Measurements from ENCODE around the gene NDUFB3. TPM values are rescaled to one million over a fixed set of nuclear protein-coding genes. Genes with fewer than 3 reads are reported as not detected.
"Not testable (repeated sequence)": the region's sequence is repeated elsewhere in the genome, so short reads cannot be mapped to it uniquely, and the experiment has no call there.

NDUFB3 gene
- total RNA-seq = 83.2 TPM
- long read RNA-seq, transcript NDUFB3-201 (3 exons, 755 nt) = major isoform, 5 of 6 reads
- long read RNA-seq, partial matches to known transcripts = 0 of 6 reads
- long read RNA-seq, other reads (novel, unspliced or antisense) = 1 of 6 reads

GRCh38 chr2:201071479-201072200 lies at the start of gene NDUFB3, which contains the start of gene HYCC2:
Gene NDUFB3 (plus strand): TSS chr2:201072001. CDS start chr2:201078883, 6,882 bp downstream.
Gene HYCC2 (minus strand): TSS chr2:201071671. CDS start chr2:201024009, 47,662 bp downstream.
- peak; percentile 95 for DNase-seq (ENCODE audit: low spot score)

GRCh38 chr2:201024518-201024917 lies 47.3 kb upstream of the NDUFB3 start:
- no peak for DNase-seq (ENCODE audit: low spot score)

GRCh38 chr2:201034355-201034754 lies 37.4 kb upstream of the NDUFB3 start:
- not testable (repeated sequence) for DNase-seq (ENCODE audit: low spot score)

- DNase-seq (ENCODE audit: low spot score) = not testable (repeated sequence)
These were observed 33.4 kb upstream of the NDUFB3 start for GRCh38 chr2:201038361-201038760.

DNA sequence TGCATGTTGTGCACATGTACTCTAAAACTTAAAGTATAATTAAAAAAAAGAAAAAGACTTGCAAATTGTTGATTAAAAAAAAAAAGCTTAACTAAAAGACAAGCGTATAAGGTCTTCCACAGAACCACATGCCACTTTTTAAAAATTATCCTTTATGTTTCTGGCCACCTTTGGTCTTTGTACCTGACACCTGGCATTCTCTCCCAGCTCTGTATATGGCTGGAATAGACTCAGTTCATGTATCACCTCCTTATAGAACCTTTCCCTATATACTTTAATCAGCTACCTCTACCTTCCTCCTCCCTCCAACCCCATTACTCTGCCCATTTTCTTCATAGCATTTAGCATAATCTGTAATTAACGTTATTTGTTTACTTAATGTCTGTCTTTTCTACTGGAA lies 32.9 kb upstream of the NDUFB3 start:
- DNase-seq (ENCODE audit: low spot score) = no peak

DNA sequence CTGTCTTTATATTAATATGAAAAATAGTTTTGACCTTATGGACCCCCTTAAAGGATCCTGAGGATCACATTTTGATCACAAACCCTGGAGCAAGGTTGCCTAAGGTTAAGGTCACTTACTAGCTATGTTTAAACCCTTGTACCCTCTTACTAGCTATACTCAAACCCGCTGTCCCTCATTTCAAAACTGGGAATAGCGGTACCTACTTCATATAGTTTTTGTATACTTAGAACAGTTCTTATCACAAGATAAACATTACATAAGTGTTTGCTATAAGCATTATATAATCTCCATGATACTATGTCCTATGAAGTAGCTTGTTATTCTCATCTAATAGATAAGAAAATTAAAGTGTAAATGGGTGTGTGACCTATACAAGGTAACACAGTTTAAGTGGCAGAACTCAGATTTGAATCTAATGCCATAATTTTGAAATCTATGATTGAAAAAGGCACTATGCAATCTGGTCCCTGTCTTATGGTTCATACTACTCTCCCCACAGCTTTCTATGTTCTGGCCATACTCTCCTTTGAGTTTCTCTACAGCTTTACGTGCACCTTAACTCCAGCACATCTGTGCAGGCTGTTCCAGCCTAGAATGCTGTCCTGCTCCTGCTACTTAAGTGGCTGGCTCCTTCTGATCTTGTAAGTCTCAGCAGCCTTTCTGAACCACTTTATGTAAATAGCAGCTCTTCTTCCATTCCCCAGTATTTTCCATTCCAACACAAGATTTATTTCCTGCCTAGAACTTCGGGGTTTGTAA lies 30.8 kb upstream of the NDUFB3 start:
- no peak for DNase-seq (ENCODE audit: low spot score)

DNA sequence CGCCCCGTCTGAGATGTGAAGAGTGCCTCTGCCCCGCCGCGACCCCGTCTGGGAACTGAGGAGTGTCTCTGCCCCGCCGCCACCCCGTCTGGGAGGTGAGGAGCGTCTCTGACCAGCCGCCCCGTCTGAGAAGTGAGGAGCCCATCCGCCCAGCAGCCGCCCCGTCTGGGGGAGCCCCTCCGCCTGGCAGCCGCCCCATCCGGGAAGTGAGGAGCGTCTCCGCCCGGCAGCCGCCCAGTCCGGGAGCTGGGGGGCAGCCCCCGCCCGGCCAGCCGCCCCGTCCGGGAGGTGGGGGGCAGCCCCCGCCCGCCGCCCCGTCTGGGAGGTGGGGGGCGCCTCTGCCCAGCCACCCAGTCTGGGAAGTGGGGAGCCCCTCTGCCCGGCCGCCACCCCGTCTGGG lies 29.4 kb upstream of the NDUFB3 start:
- not testable (repeated sequence) for DNase-seq (ENCODE audit: low spot score)

DNA sequence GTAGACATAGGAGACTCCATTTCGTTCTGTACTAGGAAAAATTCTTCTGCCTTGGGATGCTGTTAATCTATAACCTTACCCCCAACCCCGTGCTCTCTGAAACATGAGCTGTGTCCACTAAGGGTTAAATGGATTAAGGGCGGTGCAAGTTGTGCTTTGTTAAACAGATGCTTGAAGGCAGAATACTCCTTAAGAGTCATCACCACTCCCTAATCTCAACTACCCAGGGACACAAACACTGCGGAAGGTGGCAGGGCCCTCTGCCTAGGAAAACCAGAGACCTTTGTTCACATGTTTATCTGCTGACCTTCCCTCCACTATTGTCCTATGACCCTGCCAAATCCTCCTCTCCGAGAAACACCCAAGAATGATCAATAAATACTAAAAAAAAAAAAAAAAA lies 28.8 kb upstream of the NDUFB3 start:
- DNase-seq (ENCODE audit: low spot score) = not testable (repeated sequence)

- DNase-seq (ENCODE audit: low spot score) = no peak
These were observed 24.9 kb upstream of the NDUFB3 start for GRCh38 chr2:201046881-201047280.

DNA sequence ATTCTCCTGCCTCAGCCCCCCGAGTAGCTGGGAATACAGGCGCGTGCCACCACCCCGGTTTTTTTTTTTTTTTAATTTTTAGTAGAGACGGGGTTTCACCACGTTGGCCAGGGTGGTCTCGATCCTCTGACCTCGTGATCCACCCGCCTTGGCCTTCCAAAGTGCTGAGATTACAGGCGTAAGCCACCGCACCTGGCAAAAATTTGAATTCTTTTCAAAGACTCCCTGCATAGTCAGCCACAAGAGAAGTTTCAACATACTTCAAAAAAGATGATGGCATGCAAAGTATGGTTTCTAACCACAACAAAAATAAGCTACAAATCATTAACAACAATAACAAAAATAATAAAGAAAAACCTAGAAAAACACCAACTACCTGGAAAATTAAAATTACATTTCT lies 22.3 kb upstream of the NDUFB3 start:
- DNase-seq (ENCODE audit: low spot score) = no peak

- no peak for DNase-seq (ENCODE audit: low spot score)
These were observed 14.7 kb upstream of the NDUFB3 start for GRCh38 chr2:201057087-201057521.

DNA sequence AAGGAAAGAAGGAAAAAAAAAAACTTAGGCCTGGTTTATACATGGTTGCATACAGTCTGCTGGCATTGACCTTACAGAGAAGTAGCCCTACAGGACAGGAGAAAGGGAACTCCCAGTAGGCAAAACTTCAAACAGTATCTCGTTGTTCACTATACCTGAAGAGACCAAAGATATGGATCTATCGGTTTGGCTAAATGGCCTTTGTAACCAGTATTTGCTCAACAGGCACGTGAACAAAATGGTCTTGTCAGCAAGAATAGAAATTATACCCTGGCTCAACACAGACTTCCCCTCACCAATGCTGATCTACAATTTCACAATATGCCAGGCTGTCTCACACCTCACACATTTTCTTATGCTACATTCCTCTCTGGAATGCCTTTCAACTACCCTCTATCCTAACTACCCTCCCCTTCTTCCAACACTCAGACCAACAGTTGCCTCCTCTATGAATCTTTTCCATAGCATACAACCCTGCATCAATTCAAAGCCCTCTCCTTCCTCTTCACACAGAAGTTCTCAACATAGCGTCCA lies 14.0 kb upstream of the NDUFB3 start:
- DNase-seq (ENCODE audit: low spot score) = no peak

GRCh38 chr2:201058914-201059313 lies 12.9 kb upstream of the NDUFB3 start:
- DNase-seq (ENCODE audit: low spot score) = no peak

GRCh38 chr2:201059961-201060755 lies 11.6 kb upstream of the NDUFB3 start:
- no peak for DNase-seq (ENCODE audit: low spot score)

GRCh38 chr2:201063516-201063915 lies 8.3 kb upstream of the NDUFB3 start:
- not testable (repeated sequence) for DNase-seq (ENCODE audit: low spot score)

- no peak for DNase-seq (ENCODE audit: low spot score)
These were observed 6.9 kb upstream of the NDUFB3 start for GRCh38 chr2:201064797-201065329.

DNA sequence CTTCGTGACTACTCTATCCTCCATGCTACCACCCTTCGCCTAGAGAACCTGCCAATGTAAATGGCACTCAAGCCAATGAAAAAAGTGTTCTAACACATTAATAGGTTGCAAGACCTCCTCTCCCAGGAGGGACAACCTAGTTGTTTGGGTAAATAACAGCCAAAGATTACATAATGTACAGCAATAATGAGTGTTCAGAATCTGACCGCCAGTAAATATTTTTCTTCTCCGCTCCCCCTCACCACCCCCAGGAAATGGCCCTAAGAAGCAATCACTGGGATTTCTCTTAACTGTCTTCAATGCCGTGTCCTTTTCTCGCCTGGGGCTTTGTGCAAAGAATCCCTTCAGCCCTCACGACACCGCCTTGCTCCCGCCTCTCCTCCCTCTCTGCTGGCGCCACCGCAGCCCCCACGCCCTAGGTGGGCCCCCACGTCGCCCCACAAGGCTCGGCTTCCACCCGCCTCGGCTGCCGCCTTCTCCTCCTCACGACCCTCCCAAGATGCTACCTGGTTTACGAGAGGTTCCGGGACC lies 788 bp upstream of the NDUFB3 start:
- no peak for DNase-seq (ENCODE audit: low spot score)

- DNase-seq (ENCODE audit: low spot score) = no peak
These were observed 365 bp downstream of the NDUFB3 start for GRCh38 chr2:201072201-201072530.

DNA sequence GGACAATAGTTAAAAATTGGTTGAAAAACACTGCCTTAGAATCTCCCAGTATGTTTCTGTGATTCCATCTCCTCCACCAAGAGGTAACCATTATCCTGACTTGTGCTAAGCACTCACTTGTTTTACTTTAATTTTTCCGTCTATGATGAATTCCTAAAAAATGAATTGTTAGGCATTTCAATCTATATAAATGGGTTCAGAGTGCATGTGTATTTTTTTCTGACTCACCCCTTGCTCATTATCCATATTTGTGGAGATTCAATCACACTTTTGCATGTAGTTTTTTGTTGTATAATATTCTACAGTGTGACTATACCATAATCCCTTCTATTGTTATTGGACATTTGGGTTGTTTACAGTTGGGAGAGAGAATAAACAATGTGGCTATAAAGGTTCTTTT lies 1.3 kb downstream of the NDUFB3 start:
- DNase-seq (ENCODE audit: low spot score) = no peak

DNA sequence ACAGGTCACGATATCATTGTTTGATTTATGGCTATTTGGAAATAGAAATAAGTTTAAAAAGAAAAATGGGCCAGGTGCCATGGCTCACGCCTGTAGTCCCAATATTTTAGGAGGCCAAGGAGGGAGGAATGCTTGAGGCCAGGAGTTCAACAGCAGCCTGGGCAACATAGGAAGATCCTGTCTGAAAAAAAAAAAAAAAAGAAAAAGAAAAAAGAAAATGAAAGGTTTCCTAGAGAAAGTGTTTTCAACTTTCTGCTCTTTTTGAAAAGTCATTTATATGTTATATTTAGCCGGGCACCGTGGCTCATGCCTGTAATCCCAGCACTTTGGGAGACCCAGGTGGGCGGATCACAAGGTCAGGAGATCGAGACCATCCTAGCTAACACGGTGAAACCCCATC lies 3.2 kb downstream of the NDUFB3 start:
- no peak for DNase-seq (ENCODE audit: low spot score)

DNA sequence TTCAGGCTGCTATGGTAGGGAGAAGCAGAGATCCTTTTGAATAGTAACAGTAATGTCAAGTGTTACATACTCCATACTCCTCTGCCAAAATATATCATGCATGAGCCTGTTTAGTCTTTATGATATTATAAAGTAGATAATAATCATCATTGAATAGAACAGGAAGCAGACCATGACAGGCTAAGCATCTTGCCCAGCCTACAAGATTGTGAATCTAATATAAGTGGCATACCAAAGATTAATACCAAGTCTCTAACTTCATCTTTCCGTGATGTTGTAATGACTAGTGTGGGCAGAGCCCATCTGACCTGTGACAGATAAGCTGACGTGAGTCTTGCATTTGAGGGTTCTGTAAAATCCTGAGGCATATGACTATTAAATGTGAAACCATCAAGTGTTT lies 13.1 kb downstream of the NDUFB3 start:
- DNase-seq (ENCODE audit: low spot score) = no peak

Measured in mesenteric fat pad (tissue), 1 donor.